ENCODE data around the gene ABO.

- TF ChIP-seq CTCF (IDR thresholded peaks at IDR 0.05; ENCODE audit: borderline replicate concordance, extremely low read depth, low read length, poor library complexity, severe bottlenecking) (no peak), EZH2 (IDR thresholded peaks at IDR 0.05; ENCODE audit: borderline replicate concordance, low read depth, low read length, severe bottlenecking) (no peak)
Measured at GRCh38 chr9:133277467-133277866, 2.5 kb upstream of the ABO start.
